Naive thymus-derived CD8-positive, alpha-beta T cell (primary cell): ENCODE data around the gene CACFD1. TPM values are rescaled to one million over a fixed set of nuclear protein-coding genes. Genes with fewer than 3 reads are reported as not detected.

ENCODE experiments used
- ATAC-seq, 2 donors: fragments of 150-1000 bp; cut with Tn5 transposase in 1 of 2; sonication (Bioruptor Pico), chemical (Tn5 transposase) in 1 of 2; 1 replicate in 1 of 2; 2 replicates in 1 of 2; pipeline ENCODE4 v1.10.0; 2021; ENCODE audit warnings: mild to moderate bottlenecking in 2 of 2, moderate library complexity in 2 of 2
- POLR2A ChIA-PET: fragments of 350-600 bp; sonication (Branson Sonifier 250); formaldehyde crosslinking; loops from one replicate; lab custom pipeline; 2021; ENCODE audit warnings: antibody characterized with exemption; lab: Charles Lee
- DNase-seq, 10 donors: peaks; one replicate each; pipeline versions ENCODE4 v3.0.0 to v3.0.0-alpha.2; 2020 to 2022
- H3K27ac Mint-ChIP-seq, 10 donors: one replicate each; pipeline ENCODE4 v1.8.0; 2020 to 2022; ENCODE audit warnings: mild to moderate bottlenecking in 10 of 10, mixed read lengths in 10 of 10, moderate library complexity in 4 of 10, inconsistent platforms in 1 of 10
- H3K27me3 Mint-ChIP-seq, 5 donors: one replicate each; pipeline ENCODE4 v1.8.0; 2021 to 2022; ENCODE audit warnings: mixed read lengths in 5 of 5
- H3K36me3 Mint-ChIP-seq, 3 donors: one replicate each; pipeline ENCODE4 v1.8.0; 2020 to 2022; ENCODE audit warnings: mixed read lengths in 3 of 3, mild to moderate bottlenecking in 2 of 3, inconsistent platforms in 1 of 3
- H3K4me1 Mint-ChIP-seq, 4 donors: one replicate each; pipeline ENCODE4 v1.8.0; 2021 to 2022; ENCODE audit warnings: mixed read lengths in 4 of 4
- H3K4me3 Mint-ChIP-seq, 10 donors: one replicate each; pipeline ENCODE4 v1.8.0; 2020 to 2022; ENCODE audit warnings: mild to moderate bottlenecking in 10 of 10, mixed read lengths in 10 of 10, moderate library complexity in 6 of 10, inconsistent platforms in 1 of 10
- H3K9me3 Mint-ChIP-seq, 9 donors: one replicate each; pipeline ENCODE4 v1.8.0; 2020 to 2022; ENCODE audit warnings: mixed read lengths in 9 of 9, mild to moderate bottlenecking in 3 of 9, inconsistent platforms in 1 of 9, moderate library complexity in 1 of 9
- polyA plus RNA-seq, 3 donors: library from polyadenylated mRNA; unstranded; fragments of 300-500 nt; fragmentation: Illumina TruSeq; gene quantifications; one replicate each; pipeline ENCODE4 v1.2.3, GENCODE V29; 2021
- total RNA-seq, 8 experiments: library from RNA in 2 of 8; stranded (reverse) in 2 of 8; gene quantifications; one replicate each; pipeline ENCODE4 v1.2.3 and lab custom pipeline; 2021 to 2026

Gene CACFD1
- total and polyA plus RNA-seq, 5 experiments from 2014 or later, result 2.5 to 4.9 (median 3.7) TPM

DNA sequence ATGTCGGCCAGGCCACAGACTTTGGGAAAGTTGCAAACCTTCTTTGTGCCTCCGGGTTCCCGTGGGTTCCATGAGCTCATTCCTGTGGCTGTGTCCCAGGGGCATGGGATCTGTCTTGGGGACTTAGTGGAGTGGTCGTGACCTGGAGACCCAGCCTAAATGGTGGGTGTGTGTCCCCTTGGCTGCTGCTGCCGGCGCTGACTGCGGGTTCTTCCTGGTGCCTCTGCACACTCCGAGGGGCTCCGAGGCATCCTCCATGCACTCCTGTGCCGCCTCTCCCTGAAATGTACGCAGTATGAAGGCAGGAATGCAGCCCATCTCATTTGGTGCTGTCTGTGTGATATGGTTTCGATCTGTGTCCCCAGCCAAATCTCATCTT, 40.1 kb downstream of the CACFD1 start:
- peaks cover 0 to 2% (median 0%) of the 10 kb centered on the region in 4 donors for H3K4me1 Mint-ChIP-seq
- POLR2A ChIA-PET, result interaction anchor here (1.5 kb wide), 1 partner anchor 10 kb away, joined by 5 read pairs; no protein-coding TSS in a partner anchor
- peaks cover 0 to 16% (median 0%) of the 10 kb centered on the region in 3 donors for H3K36me3 Mint-ChIP-seq
- H3K27ac Mint-ChIP-seq, result no peak overlapping the region
- no peak overlapping the region for H3K4me3 Mint-ChIP-seq
- ATAC-seq, result no peak
- H3K27me3 Mint-ChIP-seq, result peaks cover 0 to 7% (median 4%) of the 10 kb centered on the region in 5 donors
- DNase-seq, result peak in 1 of 10 donors; percentile 18
- H3K9me3 Mint-ChIP-seq, result peaks cover 0 to 19% (median 15%) of the 10 kb centered on the region in 9 donors

DNA sequence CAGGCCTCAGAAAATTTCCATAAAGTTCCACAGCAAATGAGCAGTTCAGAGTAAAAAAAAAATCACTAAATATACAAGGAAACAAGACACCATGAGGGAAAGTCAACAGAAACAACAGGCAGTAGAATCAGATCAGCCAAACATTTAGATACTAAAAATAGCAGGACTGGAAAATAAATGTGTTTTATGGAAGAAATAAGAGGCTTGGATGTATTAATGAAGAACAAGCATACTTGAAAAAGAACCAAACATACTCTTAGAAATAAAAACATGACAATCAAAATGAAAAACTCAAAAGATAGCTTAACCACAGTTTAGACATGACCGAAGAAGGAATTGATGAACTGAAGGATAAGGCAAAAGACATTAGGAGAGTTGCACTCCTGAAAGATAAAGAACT, 42.3 kb downstream of the CACFD1 start:
- POLR2A ChIA-PET, result no interaction called here
- peak overlapping the region in 1 of 10 donors; percentile 35 for H3K27ac Mint-ChIP-seq
- H3K4me1 Mint-ChIP-seq, result peaks cover 0 to 2% (median under 1%) of the 10 kb centered on the region in 4 donors
- ATAC-seq (no peak), DNase-seq (no peak)
- no peak overlapping the region for H3K4me3 Mint-ChIP-seq
- H3K9me3 Mint-ChIP-seq, result peaks cover 0 to 19% (median 15%) of the 10 kb centered on the region in 9 donors
- peaks cover 0 to 7% (median 4%) of the 10 kb centered on the region in 5 donors for H3K27me3 Mint-ChIP-seq
- peaks cover 0 to 16% (median 0%) of the 10 kb centered on the region in 3 donors for H3K36me3 Mint-ChIP-seq

DNA sequence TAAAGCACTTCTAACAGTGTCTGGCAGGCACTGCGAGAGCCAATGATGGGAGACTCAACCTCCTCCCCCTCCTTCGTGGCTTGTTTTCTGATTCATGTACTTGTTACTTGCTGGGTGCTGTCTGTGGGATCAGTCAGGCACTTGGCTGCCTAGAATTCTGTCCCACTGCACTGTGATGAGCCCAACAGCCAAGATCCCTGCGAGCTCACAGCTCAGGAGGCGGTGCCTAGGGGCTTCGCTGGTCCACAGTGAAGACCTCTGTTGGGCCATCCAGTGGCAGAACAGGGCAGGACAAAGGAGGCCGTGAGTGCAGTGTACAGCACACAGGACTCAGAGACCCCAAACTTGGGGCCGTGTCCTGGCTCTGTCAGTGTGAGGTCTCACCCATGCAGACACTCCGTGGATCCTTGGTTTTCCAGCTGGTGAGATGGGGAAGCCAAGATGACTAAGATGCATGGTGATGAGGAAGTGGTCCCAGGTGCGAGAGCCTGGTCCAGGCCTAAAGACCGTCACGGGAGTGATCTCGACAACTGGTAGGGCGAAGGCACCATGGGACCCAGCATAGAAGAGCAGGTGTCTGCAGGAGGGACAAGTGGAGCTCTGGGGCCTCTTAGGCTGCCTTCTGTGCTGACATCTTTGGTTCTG, 45.5 kb downstream of the CACFD1 start:
- H3K4me3 Mint-ChIP-seq, result no peak overlapping the region
- H3K27me3 Mint-ChIP-seq, result peaks cover 0 to 3% (median 0%) of the 10 kb centered on the region in 5 donors
- no peak for ATAC-seq
- POLR2A ChIA-PET, result interaction anchor here (1.0 kb wide), 1 partner anchor 475 kb away, joined by 3 read pairs; no protein-coding TSS in a partner anchor
- peak in 1 of 10 donors; percentile 51 for DNase-seq
- H3K9me3 Mint-ChIP-seq, result peaks cover 0 to 19% (median 15%) of the 10 kb centered on the region in 9 donors
- peaks cover 6 to 28% (median 24%) of the 10 kb centered on the region in 4 donors for H3K4me1 Mint-ChIP-seq
- H3K36me3 Mint-ChIP-seq, result peaks cover 0 to 16% (median 0%) of the 10 kb centered on the region in 3 donors
- H3K27ac Mint-ChIP-seq, result peak overlapping the region in 3 of 10 donors; percentile 9 to 77 (median 46)

DNA sequence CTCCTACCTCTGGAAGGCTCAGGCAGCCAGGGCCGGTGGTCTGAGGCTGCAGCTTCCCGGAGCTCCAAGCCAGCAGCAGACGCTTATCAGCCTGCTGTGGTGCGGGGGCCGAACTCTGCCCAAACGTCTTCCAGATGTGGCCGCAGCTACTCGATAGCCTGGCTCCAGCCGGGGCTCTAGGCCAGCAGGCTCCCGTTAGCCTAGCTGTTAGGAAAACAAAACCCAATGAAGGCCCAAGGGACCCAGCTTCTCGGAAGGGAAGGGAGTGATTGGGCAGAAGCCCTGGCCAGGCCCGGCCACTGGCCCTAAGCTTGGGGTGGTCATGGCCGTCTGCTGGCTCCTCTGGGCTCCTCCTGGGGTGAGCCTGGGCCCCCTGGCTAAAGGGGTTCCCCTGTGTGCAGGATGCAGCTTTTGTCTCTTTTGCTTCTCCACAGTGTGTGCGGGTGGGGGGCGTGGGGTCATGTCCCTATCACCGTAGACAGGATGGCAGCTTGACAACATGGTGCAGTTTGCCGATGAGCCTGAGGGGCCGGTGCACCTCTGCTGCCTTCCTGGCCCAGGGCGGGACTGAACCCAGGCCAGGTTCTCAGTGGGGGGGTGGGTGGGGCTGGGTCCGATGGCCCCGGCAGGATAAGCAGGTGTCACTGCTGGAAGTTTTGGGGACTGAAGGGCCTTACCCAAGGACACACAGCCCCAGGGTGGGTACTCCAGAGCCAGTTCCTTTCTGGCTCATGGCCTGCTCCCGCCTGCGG, 46.3 kb downstream of the CACFD1 start:
- Mint-ChIP-seq H3K36me3 (peaks cover 0 to 15% (median 0%) of the 10 kb centered on the region in 3 donors), H3K4me1 (peaks cover 9 to 33% (median 25%) of the 10 kb centered on the region in 4 donors), H3K27ac (peak overlapping the region in 3 of 10 donors; percentile 38 to 60 (median 43)), H3K9me3 (peaks cover 0 to 17% (median 11%) of the 10 kb centered on the region in 9 donors), H3K4me3 (no peak overlapping the region), H3K27me3 (peaks cover 0 to 3% (median 0%) of the 10 kb centered on the region in 5 donors)
- ATAC-seq (no peak), DNase-seq (peak in 1 of 10 donors; percentile 59)
- POLR2A ChIA-PET, result interaction anchor here (1.0 kb wide), 1 partner anchor 476 kb away, joined by 3 read pairs; no protein-coding TSS in a partner anchor

DNA sequence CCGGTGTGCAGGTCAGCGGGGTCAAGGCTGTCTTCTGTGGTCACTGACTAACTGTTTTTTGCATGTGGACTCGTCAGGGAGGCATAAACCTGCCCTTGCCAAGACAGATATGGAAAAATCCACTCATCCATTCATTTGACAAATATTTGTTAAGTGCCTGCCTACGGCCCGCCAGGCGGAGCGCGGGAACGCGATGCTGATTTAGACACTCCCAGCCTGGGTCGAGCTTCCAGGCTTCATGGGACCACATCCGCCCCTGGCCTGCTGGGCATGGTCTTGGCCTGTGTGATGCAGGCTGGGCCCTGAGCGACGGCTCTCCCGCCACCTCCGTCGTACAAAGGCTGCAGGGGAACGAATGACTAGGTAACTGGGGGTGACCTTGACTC, 46.9 kb downstream of the CACFD1 start:
- POLR2A ChIA-PET, result no interaction called here
- Mint-ChIP-seq H3K27me3 (peaks cover 0 to 3% (median 0%) of the 10 kb centered on the region in 5 donors), H3K9me3 (peaks cover 0 to 12% (median 6%) of the 10 kb centered on the region in 9 donors), H3K36me3 (peaks cover 0 to 9% (median 0%) of the 10 kb centered on the region in 3 donors), H3K4me1 (peaks cover 9 to 33% (median 25%) of the 10 kb centered on the region in 4 donors), H3K27ac (peak overlapping the region in 4 of 10 donors; percentile 46 to 97 (median 94)), H3K4me3 (no peak overlapping the region)
- peak in 1 of 10 donors; percentile 45 for DNase-seq
- ATAC-seq, result no peak

DNA sequence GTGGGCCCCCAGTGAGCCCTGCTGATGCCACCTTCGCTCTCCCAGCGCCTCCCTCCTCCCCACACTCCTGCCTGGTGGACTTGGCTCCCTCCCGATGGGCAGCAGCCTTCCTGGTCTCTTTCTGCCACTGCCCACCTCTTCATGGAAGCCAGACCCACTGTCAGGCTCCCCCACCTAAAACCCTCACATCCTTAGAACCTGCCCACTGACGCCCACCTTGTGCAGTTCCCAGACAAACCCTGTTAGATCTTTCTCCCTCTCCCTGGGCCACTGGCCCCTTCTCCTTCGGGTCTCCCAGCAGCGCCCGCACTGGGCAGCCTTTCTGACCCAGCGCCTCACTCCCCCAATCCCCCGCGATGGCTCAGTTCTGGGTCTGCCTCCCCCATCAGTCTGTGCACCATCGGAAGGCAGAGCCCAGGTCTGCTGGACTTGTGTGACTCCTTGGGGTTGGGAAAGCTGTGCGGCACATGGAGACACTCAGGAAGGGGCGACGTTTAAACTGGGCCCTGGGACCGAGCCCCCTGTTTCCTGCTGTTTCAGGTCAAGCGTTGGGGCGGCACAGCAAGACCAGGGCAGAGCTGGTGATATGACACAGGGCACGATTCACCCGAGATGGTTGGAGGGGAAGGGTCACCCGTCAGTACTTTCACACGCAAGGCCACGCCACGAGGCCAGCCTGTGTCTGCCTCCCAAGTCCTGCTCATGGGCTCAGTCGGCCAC, 47.6 kb downstream of the CACFD1 start:
- DNase-seq (peak in 1 of 10 donors; percentile 62), ATAC-seq (no peak)
- H3K36me3 Mint-ChIP-seq, result peaks cover 0 to 2% (median 0%) of the 10 kb centered on the region in 3 donors
- peak overlapping the region in 3 of 10 donors; percentile 7 to 18 (median 8) for H3K4me3 Mint-ChIP-seq
- POLR2A ChIA-PET, result interaction anchor here (2.8 kb wide), 1 partner anchor 194 kb away, joined by 13 read pairs; no protein-coding TSS in a partner anchor
- peaks cover 9 to 33% (median 25%) of the 10 kb centered on the region in 4 donors for H3K4me1 Mint-ChIP-seq
- peaks cover 0 to 3% (median 0%) of the 10 kb centered on the region in 5 donors for H3K27me3 Mint-ChIP-seq
- peak overlapping the region; percentile 91 to 99 (median 97) for H3K27ac Mint-ChIP-seq
- peaks cover 0 to 4% (median 3%) of the 10 kb centered on the region in 9 donors for H3K9me3 Mint-ChIP-seq

DNA sequence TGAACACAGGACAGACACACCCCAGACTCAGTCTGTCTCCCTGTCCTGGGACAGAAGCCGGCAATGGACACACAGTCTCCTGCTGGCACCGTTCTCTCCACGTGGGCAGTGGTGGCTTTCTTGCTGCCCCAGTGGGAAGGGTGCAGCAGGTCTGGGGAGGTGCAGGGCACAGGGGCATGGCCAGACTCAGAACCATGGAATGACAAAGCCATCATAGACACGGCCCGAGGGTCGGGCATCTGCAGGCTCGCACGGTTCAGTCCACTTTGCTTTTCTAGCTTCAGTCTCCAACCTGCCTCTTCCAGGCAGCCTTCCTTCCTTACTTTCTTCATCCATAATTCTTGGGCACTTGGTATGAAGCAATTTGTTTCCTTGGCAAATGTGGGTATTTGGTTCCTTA, 48.3 kb downstream of the CACFD1 start:
- Mint-ChIP-seq H3K27ac (peak overlapping the region; percentile 91 to 99 (median 97)), H3K9me3 (no peaks in the 10 kb centered on the region), H3K4me1 (peaks cover 9 to 33% (median 25%) of the 10 kb centered on the region in 4 donors), H3K27me3 (peaks cover 0 to 3% (median 0%) of the 10 kb centered on the region in 5 donors), H3K4me3 (peak overlapping the region in 1 of 10 donors; percentile 78), H3K36me3 (no peaks in the 10 kb centered on the region)
- ATAC-seq, result no peak
- POLR2A ChIA-PET, result interaction anchor here (2.2 to 2.8 kb wide), 2 partner anchors 194 to 563 kb away, joined by 8 to 13 read pairs; partner anchors contain the start of gene TSC1
- no peak for DNase-seq

DNA sequence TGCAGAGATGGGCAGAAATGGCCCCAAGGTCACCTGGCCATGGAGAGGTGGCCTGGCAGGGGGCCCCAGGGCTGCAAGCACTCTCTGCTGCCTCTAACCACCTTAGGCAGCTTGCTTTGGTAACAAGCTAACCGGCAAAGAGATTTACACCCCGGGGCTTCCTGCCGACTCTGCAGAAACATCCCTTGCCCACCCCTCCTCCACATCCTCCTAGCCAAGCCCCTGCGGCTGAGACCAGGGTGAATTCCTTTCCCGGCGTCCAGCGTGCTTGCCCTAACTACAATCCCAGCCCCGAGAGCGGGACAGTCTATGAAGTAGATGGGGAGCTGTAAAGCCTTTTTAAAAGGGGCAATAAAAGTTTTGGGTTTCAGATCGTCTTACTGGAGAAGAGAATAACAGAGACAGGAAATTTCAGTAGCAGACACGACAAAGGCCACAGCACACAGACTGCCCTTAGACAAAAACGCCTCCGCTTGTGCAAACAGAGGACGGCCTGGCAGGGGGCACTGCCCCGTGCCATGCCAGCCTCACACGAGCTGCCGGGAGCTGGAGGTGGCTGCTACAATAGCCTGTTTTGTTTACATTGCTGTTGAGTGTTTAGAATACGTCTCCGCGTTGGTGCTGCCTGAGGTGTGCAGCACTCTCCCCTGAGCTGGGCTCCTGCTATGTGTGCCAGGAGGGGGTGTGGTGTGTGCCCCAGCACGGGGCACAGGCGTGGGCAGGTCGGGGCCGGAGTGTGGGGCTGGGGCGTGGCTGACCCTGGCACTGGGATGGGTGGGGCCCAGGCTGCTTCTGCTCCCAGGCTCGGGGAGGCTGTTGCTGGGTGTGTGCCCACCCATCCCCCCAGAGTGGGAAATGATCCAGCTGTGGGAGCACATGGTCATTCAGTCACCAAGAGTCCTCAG, 49.7 kb downstream of the CACFD1 start:
- POLR2A ChIA-PET, result interaction anchor here (0.7 to 2.8 kb wide), 22 partner anchors 10 to 565 kb away, joined by 3 to 14 read pairs (median 5); partner anchors contain the start of genes ADAMTSL2, CACFD1, GTF3C5 and SLC2A6
- no peaks in the 10 kb centered on the region for H3K36me3 Mint-ChIP-seq
- H3K27me3 Mint-ChIP-seq, result no peaks in the 10 kb centered on the region
- no peaks in the 10 kb centered on the region for H3K9me3 Mint-ChIP-seq
- peak overlapping the region; percentile 91 to 99 (median 97) for H3K27ac Mint-ChIP-seq
- ATAC-seq (peak; percentile 84 to 86), DNase-seq (peak in 6 of 10 donors; percentile 19 to 67 (median 54))
- H3K4me1 Mint-ChIP-seq, result peaks cover 9 to 33% (median 25%) of the 10 kb centered on the region in 4 donors
- H3K4me3 Mint-ChIP-seq, result peak overlapping the region; percentile 78 to 92 (median 85)

DNA sequence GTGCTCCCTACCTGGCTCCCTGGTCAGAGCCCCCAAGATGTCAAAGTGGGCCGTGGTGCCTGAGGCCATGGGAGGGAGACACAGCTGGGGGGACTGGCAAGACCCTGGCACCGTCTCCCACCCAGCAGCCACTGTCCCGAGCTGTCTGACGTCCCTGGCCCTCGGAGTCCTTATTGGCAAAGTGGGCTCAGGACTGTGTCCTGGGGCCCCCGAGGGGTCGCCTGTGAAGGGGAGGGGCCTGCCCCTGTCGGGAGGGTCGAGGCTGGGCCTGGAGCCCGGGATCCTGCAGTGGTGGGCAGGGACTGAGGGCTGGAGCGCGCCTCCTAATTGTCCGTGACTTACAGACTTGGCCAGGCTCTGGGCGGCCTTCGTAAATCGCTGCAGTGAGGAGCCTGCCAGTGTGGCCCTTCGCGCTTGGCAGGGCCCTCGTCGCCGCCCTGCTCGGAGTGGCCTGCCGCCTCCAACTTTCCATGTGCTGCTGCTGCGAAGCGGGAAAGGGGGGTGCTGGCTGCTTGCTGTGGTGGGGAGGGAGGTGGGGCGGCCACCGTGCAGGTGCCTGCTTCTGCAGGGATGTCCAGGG, 51.2 kb downstream of the CACFD1 start:
- Mint-ChIP-seq H3K9me3 (no peaks in the 10 kb centered on the region), H3K4me3 (peak overlapping the region in 3 of 10 donors; percentile 17 to 47 (median 26)), H3K36me3 (no peaks in the 10 kb centered on the region), H3K4me1 (peaks cover 9 to 33% (median 25%) of the 10 kb centered on the region in 4 donors), H3K27ac (peak overlapping the region in 7 of 10 donors; percentile 58 to 99 (median 97)), H3K27me3 (no peaks in the 10 kb centered on the region)
- POLR2A ChIA-PET, result no interaction called here
- no peak for DNase-seq
- ATAC-seq, result no peak

DNA sequence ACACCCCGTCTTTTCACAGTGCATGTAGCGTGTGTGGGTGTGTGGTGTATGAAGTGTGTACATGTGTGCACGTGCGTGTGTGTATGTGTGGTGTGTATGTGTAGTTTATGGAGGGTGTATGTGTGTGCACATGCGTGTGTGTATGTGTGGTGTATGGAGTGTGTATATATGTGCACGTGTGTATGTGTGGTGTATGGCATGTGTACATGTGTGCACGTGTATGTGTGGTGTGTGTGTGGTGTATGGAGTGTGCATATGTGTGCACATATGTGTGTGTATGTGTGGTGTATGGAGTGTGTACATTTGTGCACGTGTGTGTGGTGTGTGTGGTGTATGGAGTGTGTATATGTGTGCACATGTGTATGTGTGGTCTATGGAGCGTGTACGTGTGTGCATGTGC, 51.8 kb downstream of the CACFD1 start:
- no peaks in the 10 kb centered on the region for H3K36me3 Mint-ChIP-seq
- no peaks in the 10 kb centered on the region for H3K9me3 Mint-ChIP-seq
- DNase-seq (no peak), ATAC-seq (no peak)
- H3K27me3 Mint-ChIP-seq, result no peaks in the 10 kb centered on the region
- no peak overlapping the region for H3K27ac Mint-ChIP-seq
- POLR2A ChIA-PET, result no interaction called here
- H3K4me3 Mint-ChIP-seq, result no peak overlapping the region
- peaks cover 9 to 33% (median 25%) of the 10 kb centered on the region in 4 donors for H3K4me1 Mint-ChIP-seq
